Heart left ventricle (tissue), 13 donors: ENCODE data around the gene KIF20A.

Source experiments
- POLR2A ChIP-seq, 2 donors: fragments of 450-650 bp; IDR thresholded peaks; one replicate each; pipeline ENCODE4 v1.6.1; 2017; ENCODE audit warnings: antibody characterized with exemption in 2 of 2, mild to moderate bottlenecking in 2 of 2, moderate library complexity in 2 of 2
- TF ChIP-seq, protein P1 (sequence below), 12 donors: fragments of 200-600 bp; sonication (generic) in 4 of 12; IDR thresholded peaks; one replicate each; pipeline versions ENCODE4 v1.5.0 to v1.8.0; 2018 to 2022; ENCODE audit warnings: antibody characterized with exemption in 12 of 12, mild to moderate bottlenecking in 5 of 12
- donor health status: ischemic (EF 13 %, LVEDD 7.1; RV severe dilation, severe dysfunction).
- donor health status: DM: no; HTN: yes; CAD: no.
- donor health status: DM: no; HTN: no; CAD: no.
- donor health status: ischemic (EF 25% LVEDD 6.9; RV normal size, moderate dysfunction).
- donor health status: ischemic (EF 25% LVEDD 5.7; RV mildly dilated, moderate dysfunction).
- donor health status: ischemic (EF 35%, LVEDD 5.7; RV mildly dilated, moderate dysfunction).
- donor health status: nonischemic (EF 11% LVEDD 7.7; RV severe dilation, severe dysfunction).
- donor health status: DM: yes; HTN: yes; CAD: no.
- donor health status: PGD.
- donor health status: ischemic (EF 29% LVEDD 5.4; RV normal size, mild dysfunction).
- donor health status: nonischemic (EF 23%, LVEDD 6.1; RV moderate dilation, normal function).

DNA sequence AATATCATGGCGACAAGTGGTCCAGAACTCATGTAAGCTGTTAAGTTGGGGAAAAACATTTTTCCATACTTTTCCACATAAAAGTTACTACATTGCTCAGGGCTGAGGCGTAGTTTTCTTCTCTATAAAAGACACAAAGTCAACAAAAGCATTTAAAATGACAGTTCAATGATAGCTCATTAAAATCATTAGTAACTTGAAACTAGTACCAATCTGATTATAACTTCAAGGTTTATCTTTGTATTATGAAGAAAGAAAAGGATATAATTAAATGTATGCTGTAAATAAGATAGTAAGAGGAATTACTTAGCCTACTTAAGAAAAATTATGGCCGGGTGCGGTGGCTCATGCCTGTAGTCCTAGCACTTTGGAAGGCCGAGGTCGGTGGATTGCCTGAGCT lies 49.6 kb upstream of the KIF20A start:
- no peak for TF ChIP-seq POLR2A (IDR thresholded peaks at IDR 0.05)
- TF ChIP-seq, protein P1, sequence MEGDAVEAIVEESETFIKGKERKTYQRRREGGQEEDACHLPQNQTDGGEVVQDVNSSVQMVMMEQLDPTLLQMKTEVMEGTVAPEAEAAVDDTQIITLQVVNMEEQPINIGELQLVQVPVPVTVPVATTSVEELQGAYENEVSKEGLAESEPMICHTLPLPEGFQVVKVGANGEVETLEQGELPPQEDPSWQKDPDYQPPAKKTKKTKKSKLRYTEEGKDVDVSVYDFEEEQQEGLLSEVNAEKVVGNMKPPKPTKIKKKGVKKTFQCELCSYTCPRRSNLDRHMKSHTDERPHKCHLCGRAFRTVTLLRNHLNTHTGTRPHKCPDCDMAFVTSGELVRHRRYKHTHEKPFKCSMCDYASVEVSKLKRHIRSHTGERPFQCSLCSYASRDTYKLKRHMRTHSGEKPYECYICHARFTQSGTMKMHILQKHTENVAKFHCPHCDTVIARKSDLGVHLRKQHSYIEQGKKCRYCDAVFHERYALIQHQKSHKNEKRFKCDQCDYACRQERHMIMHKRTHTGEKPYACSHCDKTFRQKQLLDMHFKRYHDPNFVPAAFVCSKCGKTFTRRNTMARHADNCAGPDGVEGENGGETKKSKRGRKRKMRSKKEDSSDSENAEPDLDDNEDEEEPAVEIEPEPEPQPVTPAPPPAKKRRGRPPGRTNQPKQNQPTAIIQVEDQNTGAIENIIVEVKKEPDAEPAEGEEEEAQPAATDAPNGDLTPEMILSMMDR (IDR thresholded peaks at IDR 0.05): no peak
